WTC11 (cell line): ENCODE results near the gene SVEP1. TPM values are rescaled to one million over a fixed set of nuclear protein-coding genes. Genes with fewer than 3 reads are reported as not detected.

ENCODE experiments used
- ATAC-seq: fragments of 200-7000 bp; cut with Tn5 transposase; 2 replicates; pipeline ENCODE4 v1.10.0; 2021; ENCODE audit warnings: mild to moderate bottlenecking, moderate library complexity
- CTCF ChIA-PET: fragments of 300-600 bp; sonication (Branson Sonifier 250); formaldehyde crosslinking; loops from one replicate; lab custom pipeline; 2021; ENCODE audit warnings: antibody characterized with exemption; lab: Charles Lee
- POLR2A ChIA-PET: fragments of 350-600 bp; sonication (Branson Sonifier 250); formaldehyde crosslinking; loops from one replicate; lab custom pipeline; 2021; ENCODE audit warnings: antibody characterized with exemption; lab: Charles Lee
- DNase-seq: peaks from one replicate; pipeline ENCODE4 v3.0.0; 2021; ENCODE audit warnings: low spot score
- H3K27ac Mint-ChIP-seq: 2 replicates; pipeline ENCODE4 v1.8.0; 2021; ENCODE audit warnings: mixed read lengths
- H3K27me3 Mint-ChIP-seq: 2 replicates; pipeline ENCODE4 v1.8.0; 2021; ENCODE audit warnings: low read depth, mild to moderate bottlenecking, moderate library complexity, mixed read lengths
- H3K36me3 Mint-ChIP-seq: 2 replicates; pipeline ENCODE4 v1.8.0; 2021; ENCODE audit warnings: mixed read lengths
- H3K4me1 Mint-ChIP-seq: 2 replicates; pipeline ENCODE4 v1.8.0; 2022; ENCODE audit warnings: mixed read lengths
- H3K4me3 Mint-ChIP-seq: 2 replicates; pipeline ENCODE4 v1.8.0; 2021; ENCODE audit warnings: mild to moderate bottlenecking, moderate library complexity, mixed read lengths
- H3K9me3 Mint-ChIP-seq: 2 replicates; pipeline ENCODE4 v1.8.0; 2021; ENCODE audit warnings: mixed read lengths
- ARID4B ChIP-seq: sonication (generic); formaldehyde crosslinking; IDR thresholded peaks from 2 replicates; pipeline ENCODE4 v1.8.0; 2023; ENCODE audit warnings: missing genetic modification reagents, mild to moderate bottlenecking, borderline replicate concordance
- E2F4 ChIP-seq: sonication (generic); formaldehyde crosslinking; IDR thresholded peaks from 2 replicates; pipeline ENCODE4 v1.8.1; 2022; ENCODE audit warnings: low read depth, mild to moderate bottlenecking, moderate library complexity, missing genetic modification reagents, borderline replicate concordance
- ELF4 ChIP-seq: sonication (generic); formaldehyde crosslinking; IDR thresholded peaks from 2 replicates; pipeline ENCODE4 v1.8.1; 2022; ENCODE audit warnings: low read depth, mild to moderate bottlenecking, moderate library complexity, missing genetic modification reagents
- EMX1 ChIP-seq: fragments of 250-450 bp; sonication (Bioruptor Pico); IDR thresholded peaks from 2 replicates; pipeline ENCODE4 v1.8.0; 2021; ENCODE audit warnings: mild to moderate bottlenecking
- FOXJ3 ChIP-seq: sonication (generic); formaldehyde crosslinking; IDR thresholded peaks from 2 replicates; pipeline ENCODE4 v1.9.0; 2021; ENCODE audit warnings: missing genetic modification reagents, mild to moderate bottlenecking, borderline replicate concordance
- FOXK1 ChIP-seq: sonication (generic); formaldehyde crosslinking; IDR thresholded peaks from 2 replicates; pipeline ENCODE4 v1.8.0; 2022; ENCODE audit warnings: mild to moderate bottlenecking, moderate library complexity, missing genetic modification reagents
- FOXP1 ChIP-seq: sonication (generic); formaldehyde crosslinking; IDR thresholded peaks from 2 replicates; pipeline ENCODE4 v1.8.0; 2022; ENCODE audit warnings: missing genetic modification reagents, mild to moderate bottlenecking, moderate library complexity, borderline replicate concordance
- GTF2I ChIP-seq: fragments of 250-450 bp; sonication (Bioruptor Pico); conservative IDR thresholded peaks from 2 replicates; pipeline ENCODE4 v1.4.0; 2021; ENCODE audit warnings: mild to moderate bottlenecking
- HMGA2 ChIP-seq: fragments of 250-450 bp; sonication (Bioruptor Pico); IDR thresholded peaks from 2 replicates; pipeline ENCODE4 v1.4.0; 2021; ENCODE audit warnings: mild to moderate bottlenecking, moderate library complexity
- HMGXB4 ChIP-seq: sonication (generic); formaldehyde crosslinking; IDR thresholded peaks from 2 replicates; pipeline ENCODE4 v1.8.1; 2023; ENCODE audit warnings: mild to moderate bottlenecking, moderate library complexity, missing genetic modification reagents
- IRF1 ChIP-seq: sonication (generic); formaldehyde crosslinking; IDR thresholded peaks from 2 replicates; pipeline ENCODE4 v1.8.0; 2023; ENCODE audit warnings: missing genetic modification reagents
- NR2C2 ChIP-seq: sonication (generic); formaldehyde crosslinking; IDR thresholded peaks from 2 replicates; pipeline ENCODE4 v1.8.0; 2022; ENCODE audit warnings: mild to moderate bottlenecking, missing genetic modification reagents
- PREB ChIP-seq: sonication (generic); formaldehyde crosslinking; IDR thresholded peaks from 2 replicates; pipeline ENCODE4 v1.8.1; 2022; ENCODE audit warnings: mild to moderate bottlenecking, missing genetic modification reagents, moderate library complexity, borderline replicate concordance
- RELA ChIP-seq: sonication (generic); formaldehyde crosslinking; IDR thresholded peaks from 2 replicates; pipeline ENCODE4 v1.8.1; 2022; ENCODE audit warnings: missing genetic modification reagents, mild to moderate bottlenecking, borderline replicate concordance
- SMAD3 ChIP-seq: sonication (generic); formaldehyde crosslinking; IDR thresholded peaks from 2 replicates; pipeline ENCODE4 v1.8.0; 2022; ENCODE audit warnings: missing genetic modification reagents, mild to moderate bottlenecking, borderline replicate concordance
- SOX15 ChIP-seq: fragments of 250-450 bp; sonication (Bioruptor Pico); IDR thresholded peaks from 2 replicates; pipeline ENCODE4 v1.9.0; 2021; ENCODE audit warnings: mild to moderate bottlenecking
- ZNF281 ChIP-seq: sonication (generic); formaldehyde crosslinking; IDR thresholded peaks from 2 replicates; pipeline ENCODE4 v1.8.0; 2023; ENCODE audit warnings: mild to moderate bottlenecking, missing genetic modification reagents
- ZNF317 ChIP-seq: sonication (generic); formaldehyde crosslinking; IDR thresholded peaks from 2 replicates; pipeline ENCODE4 v1.8.1; 2023; ENCODE audit warnings: low read depth, mild to moderate bottlenecking, moderate library complexity, missing genetic modification reagents, borderline replicate concordance
- total RNA-seq: library from RNA; stranded (reverse); gene quantifications from 3 replicates; pipeline ENCODE4 v1.2.3, GENCODE V29; 2021

The SVEP1 gene
- total RNA-seq, 1 experiment from 2014 or later: 0.74 TPM

GRCh38 chr9:110582156-110582555 is 2.6 kb upstream of the SVEP1 start (continued):
- no peak for TF ChIP-seq HMGXB4 (CRISPR knock-in tag)
- no peak for TF ChIP-seq PREB (CRISPR knock-in tag)
- TF ChIP-seq GTF2I (CRISPR knock-in tag): no peak
- TF ChIP-seq HMGA2: no peak
- no peak for TF ChIP-seq FOXP1 (CRISPR knock-in tag)
- no peak for TF ChIP-seq SOX15 (CRISPR knock-in tag)

- H3K27me3 Mint-ChIP-seq: peaks cover 53% of the 10 kb centered on the region
- ATAC-seq: no peak
- DNase-seq: no peak
- no peak overlapping the region for H3K27ac Mint-ChIP-seq
- ChIA-PET POLR2A (no interaction called here), CTCF (no interaction called here)
- peaks cover 8% of the 10 kb centered on the region for H3K9me3 Mint-ChIP-seq
- no peak overlapping the region for H3K4me3 Mint-ChIP-seq
- H3K36me3 Mint-ChIP-seq: no peaks in the 10 kb centered on the region
- TF ChIP-seq ZNF317 (CRISPR knock-in tag) (no peak), IRF1 (CRISPR knock-in tag) (no peak), ZNF281 (CRISPR knock-in tag) (no peak)
- peaks cover 32% of the 10 kb centered on the region for H3K4me1 Mint-ChIP-seq
Measured at GRCh38 chr9:110580850-110581249, 1.3 kb upstream of the SVEP1 start.

GRCh38 chr9:110579862-110580219 is 300 bp upstream of the SVEP1 start:
- ChIA-PET POLR2A (no interaction called here), CTCF (interaction anchor here (0.6 to 1.4 kb wide), 4 partner anchors 12 to 400 kb away, joined by 3 to 5 read pairs (median 4); no protein-coding TSS in a partner anchor)
- H3K4me3 Mint-ChIP-seq: peak overlapping the region; percentile 84
- H3K4me1 Mint-ChIP-seq: peaks cover 32% of the 10 kb centered on the region
- DNase-seq (peak; percentile 31), ATAC-seq (peak; percentile 41)
- peaks cover 53% of the 10 kb centered on the region for H3K27me3 Mint-ChIP-seq
- no peak overlapping the region for H3K27ac Mint-ChIP-seq
- H3K36me3 Mint-ChIP-seq: no peaks in the 10 kb centered on the region
- no peaks in the 10 kb centered on the region for H3K9me3 Mint-ChIP-seq
- TF ChIP-seq EMX1 (CRISPR knock-in tag) (no peak), ELF4 (CRISPR knock-in tag) (no peak), NR2C2 (no peak), FOXJ3 (CRISPR knock-in tag) (no peak), E2F4 (CRISPR knock-in tag) (no peak), FOXK1 (no peak), FOXP1 (CRISPR knock-in tag) (no peak), RELA (CRISPR knock-in tag) (no peak), SMAD3 (CRISPR knock-in tag) (no peak), ZNF281 (CRISPR knock-in tag) (no peak), ARID4B (no peak)
